GM19035 (cell line): ENCODE results near the gene ZNG1C.
"Not testable (repeated sequence)": the region's sequence is repeated elsewhere in the genome, so short reads cannot be mapped to it uniquely, and the experiment has no call there.

Source experiments
- ATAC-seq: cut with Tn5 transposase; IDR thresholded peaks from one replicate; pipeline ENCODE4 v1.9.1; 2021; ENCODE audit not compliant: unreplicated experiment

The ZNG1C gene

DNA sequence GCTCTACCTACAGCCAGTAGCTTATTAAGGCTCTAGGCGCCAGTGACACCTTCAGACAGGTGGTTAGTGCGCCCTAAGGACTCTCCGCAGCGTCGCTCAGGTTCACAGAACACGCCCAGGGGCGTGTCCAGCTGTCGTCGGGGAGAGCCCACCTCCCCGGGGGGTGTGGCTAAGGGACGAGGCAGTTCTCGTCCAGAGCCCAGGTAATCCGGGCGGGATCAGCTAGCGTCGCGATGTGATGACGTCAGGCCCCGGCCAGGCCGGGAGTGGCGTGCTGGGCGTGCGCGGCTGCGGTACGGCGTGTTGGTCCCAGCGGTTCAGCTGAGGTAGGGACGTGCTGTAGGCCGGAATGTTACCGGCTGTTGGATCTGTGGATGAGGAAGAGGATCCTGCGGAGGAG lies at the start of gene ZNG1C:
Gene ZNG1C, plus strand, starts transcription at position 301 of the 400 bp plus-strand sequence. Its CDS starts 49 bp downstream, at position 350.
- not testable (repeated sequence) for ATAC-seq

DNA sequence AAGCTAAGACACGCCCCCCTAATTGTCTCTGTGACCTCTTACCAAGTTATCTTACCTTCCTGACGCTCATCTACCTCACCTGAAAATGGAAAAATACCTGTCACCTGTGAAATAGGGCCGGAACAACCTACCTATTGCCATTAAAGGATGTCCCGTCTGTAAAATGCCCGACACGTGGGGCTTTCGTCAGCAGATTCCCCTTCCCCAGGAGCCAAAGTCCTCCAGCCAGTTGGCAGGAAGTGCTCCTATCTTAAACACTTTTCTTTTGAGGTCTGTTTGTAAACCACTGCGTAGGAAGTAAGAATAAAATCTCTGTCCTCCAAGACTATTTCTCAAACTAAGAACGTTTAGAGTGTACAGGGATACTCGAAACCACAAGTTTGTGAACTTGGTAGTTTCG lies 654 bp downstream of the ZNG1C start:
- not testable (repeated sequence) for ATAC-seq

DNA sequence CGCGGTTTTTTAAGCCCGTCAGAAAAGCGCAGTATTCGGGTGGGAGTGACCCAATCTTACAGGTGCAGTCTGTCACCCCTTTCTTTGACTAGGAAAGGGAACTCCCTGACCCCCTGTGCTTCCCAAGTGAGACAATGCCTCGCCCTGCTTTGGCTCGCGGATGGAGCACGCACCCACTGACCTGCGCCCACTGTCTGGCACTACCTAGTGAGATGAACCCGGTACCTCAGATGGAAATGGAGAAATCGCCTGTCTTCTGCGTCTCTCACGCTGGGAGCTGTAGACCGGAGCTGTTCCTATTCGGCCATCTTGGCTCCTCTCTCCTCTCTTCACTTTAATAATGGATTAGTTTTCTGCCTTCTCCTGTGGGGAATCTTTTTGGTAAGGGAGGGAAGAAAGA lies 39.3 kb downstream of the ZNG1C start:
- ATAC-seq: not testable (repeated sequence)

- ATAC-seq: not testable (repeated sequence)
These were observed 60.8 kb downstream of the ZNG1C start, which contains the start of gene FOXD4L3 for GRCh38 chr9:68302567-68302966. Gene FOXD4L3 (plus strand): TSS chr9:68302867. CDS start chr9:68302952, 85 bp downstream.

DNA sequence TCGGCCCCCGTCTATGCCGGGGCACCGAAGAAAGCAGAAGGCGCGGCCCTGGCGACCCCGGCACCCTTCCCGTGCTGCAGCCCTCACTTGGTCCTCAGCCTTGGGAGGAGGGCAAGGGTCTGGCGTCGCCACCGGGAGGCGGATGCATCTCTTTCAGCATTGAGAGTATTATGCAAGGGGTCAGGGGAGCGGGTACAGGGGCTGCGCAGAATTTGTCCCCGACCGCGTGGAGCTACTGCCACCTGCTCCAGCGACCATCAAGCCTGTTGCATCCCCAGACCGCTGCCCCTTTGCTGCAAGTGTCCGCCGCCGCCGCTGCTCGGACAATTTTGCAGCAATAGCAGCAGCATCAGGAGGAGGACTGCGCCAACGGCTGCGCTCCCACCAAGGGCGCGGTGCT lies 62.0 kb downstream of the ZNG1C start:
- ATAC-seq: not testable (repeated sequence)

DNA sequence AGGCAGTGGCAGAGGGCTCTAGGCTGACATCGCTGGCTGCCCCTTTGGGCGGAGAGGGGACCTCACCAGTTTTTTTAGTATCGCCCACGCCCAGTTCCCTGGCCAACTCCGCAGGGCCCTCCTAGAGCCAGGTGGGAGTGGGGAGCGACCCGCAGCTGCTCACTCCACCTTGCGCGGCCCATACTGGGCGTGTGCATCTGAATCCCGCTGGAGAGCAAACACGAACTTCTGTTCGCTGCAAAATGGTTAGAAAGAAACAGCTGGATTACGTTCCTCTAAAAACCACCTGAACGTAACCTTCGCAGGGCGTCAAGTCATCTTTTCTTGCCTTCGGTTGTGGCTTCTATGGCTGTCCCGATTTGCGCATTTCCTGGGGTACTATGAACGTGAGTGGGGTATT lies 62.4 kb downstream of the ZNG1C start:
- ATAC-seq: not testable (repeated sequence)

DNA sequence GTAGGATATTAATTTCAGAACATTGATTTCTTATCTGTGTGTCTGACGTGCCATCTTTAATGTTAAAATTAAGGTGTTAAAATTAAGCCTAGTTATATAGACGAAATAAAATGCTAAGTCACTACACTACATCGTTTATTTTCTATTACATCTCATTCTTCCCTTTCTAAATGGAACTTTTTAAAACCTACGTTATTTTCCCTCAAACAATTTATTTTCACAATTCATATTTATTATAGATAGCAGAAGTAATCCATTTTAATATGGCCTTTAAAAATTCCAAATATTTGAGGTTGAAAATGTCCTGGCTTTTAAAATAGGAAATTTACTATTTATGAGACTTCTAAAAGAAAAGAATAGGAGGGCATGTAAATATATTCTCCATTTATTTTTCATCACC lies 63.0 kb downstream of the ZNG1C start:
- not testable (repeated sequence) for ATAC-seq

- ATAC-seq: not testable (repeated sequence)
These were observed 64.0 kb downstream of the ZNG1C start for GRCh38 chr9:68305680-68306285.

GRCh38 chr9:68306391-68306964 lies 64.7 kb downstream of the ZNG1C start:
- ATAC-seq: not testable (repeated sequence)

GRCh38 chr9:68307127-68307526 lies 65.3 kb downstream of the ZNG1C start:
- not testable (repeated sequence) for ATAC-seq

DNA sequence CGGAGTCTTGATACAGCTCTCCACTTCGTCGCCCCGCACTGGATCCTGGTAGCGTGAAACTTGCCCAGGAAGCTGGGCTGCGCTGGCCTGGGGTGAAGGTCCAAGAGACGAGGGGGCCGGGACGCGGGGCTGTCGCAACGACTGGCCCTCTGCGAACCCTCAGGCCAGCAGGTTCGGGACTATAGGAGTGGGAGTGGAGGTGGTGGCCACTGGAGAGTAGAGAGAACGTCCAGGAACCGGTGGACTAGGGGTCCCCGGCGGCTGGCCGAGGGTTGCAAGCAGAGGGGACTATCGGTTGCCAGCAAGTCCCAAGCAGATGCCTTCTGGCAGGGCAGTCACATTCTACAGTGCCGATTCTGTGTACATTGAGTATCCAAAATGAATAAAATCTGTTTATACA lies 65.9 kb downstream of the ZNG1C start:
- ATAC-seq: not testable (repeated sequence)

GRCh38 chr9:68311208-68311607 lies 69.4 kb downstream of the ZNG1C start:
- ATAC-seq: not testable (repeated sequence)

DNA sequence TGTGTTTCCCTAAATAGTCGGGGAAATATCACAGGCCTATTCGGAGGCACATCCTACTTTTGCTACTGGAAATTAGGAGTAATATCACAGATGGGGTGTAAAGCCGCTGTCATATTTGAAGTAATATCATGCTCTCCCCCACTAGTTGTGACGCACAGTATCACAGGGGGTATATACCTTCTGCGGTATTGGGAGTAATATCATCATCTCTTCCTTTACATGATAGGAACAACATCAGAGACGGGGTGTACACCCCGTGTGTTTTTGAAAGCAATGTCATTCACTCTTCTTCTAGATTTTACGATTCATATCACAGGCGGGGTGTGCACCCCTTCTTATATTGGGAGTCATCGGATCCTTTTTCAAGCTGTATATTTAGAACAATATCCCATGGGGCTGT lies 76.4 kb downstream of the ZNG1C start:
- ATAC-seq: not testable (repeated sequence)

DNA sequence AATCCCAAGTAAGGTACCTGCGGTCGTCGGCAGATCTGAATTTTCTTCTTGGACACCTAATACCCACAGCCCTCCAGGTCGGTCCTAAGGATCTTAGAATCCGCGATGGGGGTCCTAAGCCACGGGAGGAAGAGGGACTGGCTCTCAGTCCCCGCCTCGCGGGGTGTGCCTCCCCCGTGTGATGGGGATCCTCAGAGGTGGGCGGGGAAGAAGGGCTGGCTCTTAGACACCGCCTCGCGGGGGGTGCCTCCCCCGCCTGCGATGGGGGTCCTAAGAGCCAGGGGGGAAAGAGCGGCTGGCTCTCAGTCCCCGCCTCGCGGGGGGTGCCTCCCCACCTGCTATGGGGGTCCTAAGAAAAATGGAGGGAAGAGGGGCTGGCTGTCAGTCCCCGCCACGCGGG lies 82.0 kb downstream of the ZNG1C start:
- not testable (repeated sequence) for ATAC-seq

- ATAC-seq: not testable (repeated sequence)
These were observed 82.7 kb downstream of the ZNG1C start for GRCh38 chr9:68324518-68324917.

DNA sequence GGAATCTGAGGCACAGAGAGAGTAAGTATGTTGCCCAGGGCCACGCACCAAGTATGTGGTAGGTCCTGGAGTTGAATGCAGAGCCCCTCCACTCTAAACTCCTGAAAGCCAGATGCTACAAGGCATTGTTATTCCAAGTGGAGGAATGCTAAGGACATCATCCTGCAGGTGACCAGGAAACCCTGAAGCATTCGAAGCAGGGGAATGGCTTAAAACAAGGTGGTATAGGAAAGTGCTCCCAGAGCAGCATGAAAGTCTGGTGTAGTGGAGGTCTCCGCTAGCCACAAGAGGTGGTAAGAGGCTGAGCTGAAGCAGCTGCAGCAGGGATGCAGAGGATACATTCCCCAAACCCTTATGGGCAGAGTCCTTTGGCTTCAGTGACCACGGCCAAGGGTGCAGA lies 87.3 kb downstream of the ZNG1C start:
- ATAC-seq: not testable (repeated sequence)

DNA sequence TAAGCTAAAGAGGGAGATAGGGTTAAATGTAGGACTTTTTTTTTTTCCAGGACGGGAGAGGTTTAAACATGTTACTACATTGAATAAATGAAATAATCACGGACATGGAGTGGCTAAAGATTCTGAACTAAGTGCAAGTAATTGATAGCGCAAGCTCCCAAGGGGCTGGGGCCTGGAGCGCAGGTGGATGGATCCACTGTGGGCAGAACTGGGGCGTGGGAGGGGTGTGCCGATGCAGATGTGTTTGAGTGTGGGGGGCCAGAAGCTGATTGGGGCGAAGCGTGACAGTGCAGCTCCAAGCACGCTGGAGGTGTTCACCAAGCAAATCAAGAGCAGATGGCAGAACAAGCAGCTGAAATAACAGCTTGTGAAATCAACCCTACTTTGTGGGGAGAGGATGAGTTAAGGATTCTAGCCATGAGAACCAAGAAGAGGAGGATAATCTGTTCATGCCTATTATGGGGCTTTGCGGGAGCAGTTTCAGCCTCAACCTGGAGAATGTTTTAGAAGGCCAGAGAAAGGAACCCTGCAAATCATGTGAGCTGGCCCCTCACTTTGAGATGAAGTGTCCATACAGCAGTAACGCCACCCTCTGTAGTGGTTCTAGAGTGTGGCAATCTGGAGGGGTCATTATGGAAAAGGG lies 88.9 kb downstream of the ZNG1C start:
- ATAC-seq: not testable (repeated sequence)

DNA sequence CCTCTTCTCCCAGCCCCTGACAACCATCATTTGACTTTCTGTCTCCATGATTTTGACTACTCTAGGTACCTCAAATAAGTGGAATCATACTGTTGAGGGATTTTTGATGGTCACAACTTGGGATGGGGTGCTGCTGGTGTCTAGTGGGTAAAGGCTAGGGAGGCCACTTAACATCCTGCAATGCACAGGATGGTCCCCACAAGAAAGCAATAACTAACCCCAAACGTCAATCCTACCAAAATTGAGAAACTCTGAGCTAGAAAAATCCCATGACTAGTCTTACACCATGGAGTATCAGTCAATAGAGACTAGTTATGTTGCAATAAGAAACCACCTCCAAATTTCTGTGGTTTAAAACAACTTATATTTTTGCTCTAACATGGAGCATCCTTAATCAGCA lies 90.3 kb downstream of the ZNG1C start:
- ATAC-seq: not testable (repeated sequence)

GRCh38 chr9:68335935-68336334 lies 94.2 kb downstream of the ZNG1C start:
- ATAC-seq: not testable (repeated sequence)

DNA sequence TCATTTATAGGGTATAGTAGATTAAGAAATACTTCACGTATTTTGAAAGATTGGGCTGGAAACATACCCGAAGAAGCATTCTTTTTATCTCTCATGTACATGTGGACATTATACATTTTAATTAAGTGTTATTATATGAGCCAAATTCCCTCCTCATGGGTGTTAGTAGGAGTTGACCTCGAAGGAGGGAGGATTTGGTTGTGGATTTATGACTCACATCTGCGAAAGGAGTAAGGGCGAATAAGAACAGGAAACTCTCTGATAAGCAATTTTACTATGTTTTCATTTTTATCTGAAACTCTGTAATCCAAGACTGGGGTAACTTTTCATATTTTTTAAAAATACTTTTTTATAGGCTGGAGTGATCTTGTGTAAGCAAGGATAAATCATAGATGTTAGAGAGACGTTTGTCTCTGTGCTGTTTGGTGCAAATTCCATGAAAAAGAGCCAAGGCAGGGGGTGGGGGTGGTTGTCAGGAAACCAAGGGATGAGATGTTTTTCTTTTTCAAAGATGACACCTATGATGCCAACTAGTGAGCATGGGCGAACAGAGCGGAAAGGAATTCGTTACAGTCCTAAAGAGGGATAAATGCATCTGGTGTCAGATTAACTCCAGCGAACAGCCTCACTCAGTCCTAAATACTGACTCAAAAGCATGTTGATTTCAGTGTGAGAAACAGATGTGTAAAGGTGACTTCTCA lies 95.0 kb downstream of the ZNG1C start:
- not testable (repeated sequence) for ATAC-seq

DNA sequence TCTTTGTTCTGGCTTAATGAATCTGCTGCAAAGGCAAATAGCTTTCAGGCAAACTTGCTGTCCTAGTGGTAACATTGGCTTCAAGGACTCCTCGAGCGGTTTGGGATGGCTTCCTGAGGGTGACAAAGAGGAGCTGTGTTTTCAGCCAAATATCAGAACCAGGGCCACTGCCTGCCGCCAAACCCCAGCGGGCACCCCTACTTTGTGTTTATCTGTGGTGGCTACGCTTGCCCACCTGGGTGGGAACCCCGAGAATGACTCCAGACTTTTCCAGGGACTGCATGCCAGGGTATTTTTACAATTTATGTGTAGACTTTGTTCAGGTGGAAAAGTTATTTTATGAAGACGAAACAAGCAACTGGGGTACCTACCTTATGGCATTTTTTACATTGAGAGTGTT lies 96.2 kb downstream of the ZNG1C start:
- ATAC-seq: not testable (repeated sequence)
